Left renal pelvis (tissue), 4 donors: ENCODE measurements around the gene ZBTB8A. TPM values are rescaled to one million over a fixed set of nuclear protein-coding genes. Genes with fewer than 3 reads are reported as not detected.
"Not testable (repeated sequence)": the region's sequence is repeated elsewhere in the genome, so short reads cannot be mapped to it uniquely, and the experiment has no call there.

ENCODE experiments used
- DNase-seq, 4 donors: peaks; one replicate each; pipeline ENCODE4 v3.0.0-alpha.2; 2013; ENCODE audit warnings: low read depth in 4 of 4, low spot score in 3 of 4
- polyA plus RNA-seq, 4 donors: library from polyadenylated mRNA; unstranded; fragments of 120-200 nt; gene quantifications; one replicate each; pipeline ENCODE4 v1.2.1, GENCODE V29; 2013; ENCODE audit not compliant: insufficient read length in 4 of 4

The ZBTB8A gene
- 10 to 100 TPM; 16.5 to 21.8 (median 19.5) TPM for polyA plus RNA-seq

DNA sequence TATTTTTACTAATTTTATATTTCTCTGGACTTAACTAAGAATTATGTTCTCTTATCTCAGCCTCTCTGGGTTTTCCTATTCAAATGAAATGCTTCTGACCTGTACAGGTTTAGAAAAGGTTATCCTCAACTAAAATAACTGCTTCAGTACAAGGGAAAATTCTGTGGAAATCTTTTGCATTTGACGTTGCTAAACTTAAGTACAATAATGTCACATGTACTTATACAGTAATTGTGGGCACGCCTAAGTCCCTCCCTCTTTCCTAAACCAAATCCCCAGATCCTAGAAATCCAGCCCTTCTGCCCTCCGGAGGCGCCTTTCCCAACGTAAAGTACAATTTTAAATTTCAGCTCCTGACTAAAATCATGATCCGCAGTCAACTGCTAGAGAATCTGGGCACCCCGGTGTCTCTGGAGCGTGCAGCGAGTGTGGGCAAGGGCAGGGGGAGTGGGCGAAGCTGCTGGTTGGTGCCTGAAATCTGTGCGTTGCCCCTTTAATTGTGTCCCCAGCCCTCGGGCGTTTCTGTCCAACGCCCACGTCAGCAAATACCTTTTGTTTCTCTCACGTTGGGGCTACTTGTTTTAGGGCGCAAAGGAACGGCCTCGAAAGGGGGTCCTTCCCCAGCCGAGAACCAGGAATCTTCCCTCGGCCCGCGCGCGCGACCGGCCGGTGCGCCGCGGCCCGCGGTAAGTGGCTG is at the start of gene ZBTB8A:
ZBTB8A (plus strand) TSS at position 541 of the 697 bp plus-strand sequence. CDS start 53,505 bp downstream, outside the sequence.
- DNase-seq: peak; percentile 59 to 63 (median 60)

GRCh38 chr1:32489774-32490454 is 49.3 kb upstream of the ZBTB8A start:
- DNase-seq: no peak

GRCh38 chr1:32491386-32491785 is 47.8 kb upstream of the ZBTB8A start:
- DNase-seq: no peak

GRCh38 chr1:32494196-32494595 is 45.0 kb upstream of the ZBTB8A start:
- no peak for DNase-seq

DNA sequence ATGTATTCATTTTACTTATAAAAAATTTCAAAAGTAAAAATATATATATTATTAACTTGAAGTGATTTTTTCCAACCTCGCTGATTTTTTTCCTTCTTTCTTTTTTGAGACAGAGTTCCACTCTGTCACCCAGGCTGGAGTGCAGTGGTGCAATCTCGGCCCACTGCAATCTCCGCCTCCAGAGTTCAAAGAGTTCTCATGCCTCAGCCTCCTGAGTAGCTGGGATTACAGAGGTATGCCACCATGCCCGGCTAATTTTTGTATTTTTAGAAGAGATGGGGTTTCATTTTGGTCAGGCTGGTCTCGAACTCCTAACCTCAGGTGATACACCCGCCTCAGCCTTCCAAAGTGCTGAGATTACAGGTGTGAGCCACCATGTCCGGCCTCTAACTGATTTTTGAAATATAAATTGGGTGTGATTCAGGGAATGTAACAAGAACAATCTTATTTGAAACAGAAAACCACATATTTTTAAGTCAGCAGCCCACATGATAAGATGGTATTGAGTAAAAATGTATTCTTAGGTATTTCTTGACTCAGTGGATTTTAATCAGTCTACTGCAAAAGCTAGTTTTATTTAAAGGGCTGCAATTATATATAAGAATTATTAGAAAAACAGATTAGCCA is 44.4 kb upstream of the ZBTB8A start:
- no peak for DNase-seq

DNA sequence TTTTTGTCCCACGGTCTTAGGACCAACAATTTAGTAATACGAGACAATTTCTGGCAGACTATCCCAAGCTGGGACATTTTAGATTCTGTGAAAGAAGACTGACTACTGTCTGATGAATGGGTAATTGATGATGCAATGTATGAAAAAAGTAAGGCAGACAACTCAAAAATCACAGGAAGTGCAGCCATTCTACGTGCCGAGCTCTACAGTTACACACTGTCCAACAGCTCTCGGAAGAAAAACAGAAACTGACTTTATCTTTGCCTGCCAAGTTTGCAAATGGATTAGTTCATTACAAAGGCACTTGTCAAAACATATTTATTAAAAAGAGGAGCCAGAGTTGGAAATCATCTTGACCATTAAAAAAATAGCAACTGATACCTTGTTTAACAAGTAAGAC is 43.1 kb upstream of the ZBTB8A start:
- no peak for DNase-seq

GRCh38 chr1:32498751-32499150 is 40.5 kb upstream of the ZBTB8A start:
- no peak for DNase-seq

GRCh38 chr1:32500387-32501209 is 38.6 kb upstream of the ZBTB8A start:
- DNase-seq: peak in 1 of 4 donors; percentile 27

GRCh38 chr1:32501865-32502264 is 37.4 kb upstream of the ZBTB8A start:
- DNase-seq: no peak

GRCh38 chr1:32503153-32503552 is 36.1 kb upstream of the ZBTB8A start:
- no peak for DNase-seq

DNA sequence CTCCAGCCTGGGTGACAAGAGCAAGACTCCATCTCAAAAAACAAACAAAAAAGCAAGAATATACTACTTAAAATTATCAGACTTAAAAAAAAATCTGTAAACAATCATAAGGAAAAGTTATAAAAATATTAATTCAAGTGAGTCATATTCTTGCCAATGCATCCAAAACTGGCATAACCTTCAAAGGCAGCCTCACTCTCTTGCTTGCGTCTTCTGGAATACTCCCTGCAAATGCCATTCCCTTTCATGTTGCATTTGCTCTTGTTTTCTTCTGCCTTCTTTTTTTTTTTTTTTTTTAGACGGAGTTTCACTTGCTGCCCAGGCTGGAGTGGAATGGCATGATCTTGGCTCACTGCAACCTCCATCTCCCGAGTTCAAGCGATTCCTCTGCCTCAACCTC is 32.2 kb upstream of the ZBTB8A start:
- DNase-seq: no peak

GRCh38 chr1:32508761-32509160 is 30.5 kb upstream of the ZBTB8A start:
- DNase-seq: no peak

DNA sequence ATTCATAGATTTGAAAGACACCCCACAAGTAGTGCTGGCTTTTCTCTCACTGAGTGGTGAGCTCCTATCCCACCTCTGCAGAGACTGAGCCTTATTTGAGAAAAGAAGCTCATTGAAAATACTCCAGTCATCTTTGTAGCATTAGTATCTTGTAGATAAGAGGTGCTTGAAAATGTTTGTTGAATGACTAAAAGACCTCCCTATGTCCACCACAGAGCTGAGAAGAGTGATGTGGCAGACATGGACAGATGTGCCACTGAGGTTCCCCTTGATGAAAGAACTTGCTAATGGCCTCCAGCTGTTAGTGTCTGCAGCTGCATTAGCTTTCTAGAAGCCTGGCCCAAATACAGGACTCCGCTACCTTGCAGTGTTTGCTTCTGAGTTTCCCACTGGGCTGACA is 29.3 kb upstream of the ZBTB8A start:
- no peak for DNase-seq

- no peak for DNase-seq
These were observed 22.8 kb upstream of the ZBTB8A start for GRCh38 chr1:32516402-32516801.

- DNase-seq: no peak
These were observed 20.3 kb upstream of the ZBTB8A start for GRCh38 chr1:32518976-32519375.

GRCh38 chr1:32521165-32521564 is 18.1 kb upstream of the ZBTB8A start:
- no peak for DNase-seq

GRCh38 chr1:32525053-32525452 is 14.2 kb upstream of the ZBTB8A start:
- DNase-seq: no peak

DNA sequence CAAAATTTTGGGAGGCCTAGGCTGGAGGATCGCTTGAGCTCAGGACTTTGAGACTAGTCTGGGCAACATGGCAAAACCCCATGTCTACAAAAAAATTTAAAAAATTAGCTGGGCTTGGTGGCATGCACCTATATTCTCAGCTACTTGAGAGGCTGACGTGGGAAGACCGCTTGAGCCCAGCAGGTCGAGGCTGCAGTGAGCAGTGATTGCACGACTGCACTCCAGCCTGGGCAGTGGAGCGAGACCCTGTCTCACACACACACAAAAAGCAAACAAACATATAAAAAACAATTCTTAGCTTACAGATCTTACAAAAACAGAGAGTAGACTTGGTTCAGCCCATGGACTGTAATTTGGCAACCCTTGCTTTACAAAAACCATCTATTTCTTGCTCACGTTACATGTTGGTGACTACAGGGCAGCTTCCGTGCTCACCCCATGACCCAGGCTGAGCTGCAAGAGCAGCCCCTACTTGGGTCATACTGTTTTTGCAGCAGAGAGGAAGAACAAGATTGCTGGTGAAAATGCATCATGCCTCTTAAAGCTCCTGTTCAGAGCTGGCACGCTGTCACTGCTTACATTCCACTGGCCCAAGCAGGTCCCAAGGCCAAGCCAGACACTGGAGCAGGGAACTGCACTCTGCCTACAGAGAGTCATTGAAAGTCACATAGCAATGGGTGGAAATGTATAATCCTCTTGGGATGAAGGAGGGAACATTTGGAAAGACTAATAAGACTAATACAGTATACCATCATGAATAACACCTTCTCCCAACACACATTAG is 13.4 kb upstream of the ZBTB8A start:
- no peak for DNase-seq

DNA sequence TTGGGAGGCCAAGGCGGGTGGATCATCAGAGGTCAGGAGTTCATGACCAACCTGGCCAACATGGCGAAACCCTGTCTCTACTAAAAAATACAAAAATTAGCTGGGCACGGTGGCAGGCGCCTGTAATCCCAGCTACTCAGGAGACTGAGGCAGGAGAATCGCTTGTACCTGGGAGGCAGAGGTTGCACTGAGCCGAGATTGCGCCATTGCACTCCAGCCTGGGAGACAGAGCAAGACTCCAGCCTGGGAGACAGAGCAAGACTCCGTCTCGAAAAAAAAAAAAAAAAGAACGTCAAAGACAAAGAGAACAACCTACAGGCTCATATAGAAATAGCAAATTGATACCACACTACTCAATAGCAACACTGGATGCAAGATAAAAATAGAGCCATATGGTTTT is 10.7 kb upstream of the ZBTB8A start:
- DNase-seq: not testable (repeated sequence)

DNA sequence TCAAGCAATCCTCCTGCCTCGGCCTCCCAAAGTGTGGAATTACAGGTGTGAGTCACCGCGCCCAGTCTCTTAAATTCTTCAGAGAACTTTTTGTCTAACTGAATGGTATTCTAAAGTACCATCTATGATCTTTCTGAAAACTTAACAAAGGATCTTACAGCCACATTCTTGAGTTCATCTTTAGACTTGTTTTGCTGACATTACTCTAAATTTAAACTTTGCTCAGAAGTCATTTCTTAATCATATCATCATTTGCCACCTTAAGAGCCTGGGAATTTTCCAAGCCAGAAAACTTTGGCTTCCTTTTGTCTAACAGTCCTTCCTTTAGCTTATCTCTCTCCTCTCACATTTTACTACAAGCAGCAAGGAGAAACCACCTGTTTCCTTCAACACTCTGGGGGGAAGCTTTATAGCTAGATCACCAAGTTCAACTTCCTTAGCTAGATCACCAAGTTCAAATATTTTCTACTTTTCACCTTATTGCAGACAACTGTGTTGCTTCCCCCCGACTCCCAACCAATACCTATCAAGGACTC is 5.4 kb upstream of the ZBTB8A start:
- DNase-seq: no peak
